OCI-LY7 (cell line): ENCODE data around the gene RRAD. TPM values are rescaled to one million over a fixed set of nuclear protein-coding genes. Genes with fewer than 3 reads are reported as not detected.

Experiments
- BruUV-seq: library from RNA; stranded (reverse); fragments of 400-500 nt; replicated peaks from 2 replicates; lab custom pipeline; 2021; lab: Mats Ljungman, UMichigan
- CTCF ChIA-PET: fragments of 300-600 bp; sonication (Branson Sonifier 250); formaldehyde crosslinking; loops from one replicate; lab custom pipeline; 2022; ENCODE audit warnings: antibody characterized with exemption; ENCODE audit not compliant: unreplicated experiment; lab: Charles Lee
- POLR2A ChIA-PET: fragments of 300-600 bp; sonication (Branson Sonifier 250); formaldehyde crosslinking; loops from one replicate; lab custom pipeline; 2022; ENCODE audit warnings: antibody characterized with exemption; lab: Charles Lee
- DNase-seq: peaks from one replicate; pipeline ENCODE4 v3.0.0-alpha.2; 2015; ENCODE audit warnings: low spot score
- H2AFZ ChIP-seq: fragments of 200-600 bp; sonication (generic), shearing (Covaris generic); 2 replicates; pipeline ENCODE4 v1.6.1; 2014; ENCODE audit warnings: mild to moderate bottlenecking, antibody characterized with exemption, low read length, moderate library complexity
- H3K27ac ChIP-seq: fragments of 200-600 bp; sonication (generic); 2 replicates; pipeline ENCODE4 v1.5.1; 2014; ENCODE audit warnings: mixed run types, low read depth, mild to moderate bottlenecking, moderate library complexity, low read length, inconsistent platforms; ENCODE audit not compliant: poor library complexity, severe bottlenecking
- H3K36me3 ChIP-seq: fragments of 200-600 bp; sonication (generic); 2 replicates; pipeline ENCODE4 v1.6.1; 2014; ENCODE audit warnings: mild to moderate bottlenecking, antibody characterized with exemption, low read length, moderate library complexity, mixed read lengths; ENCODE audit not compliant: insufficient read depth
- H3K4me1 ChIP-seq: fragments of 200-600 bp; sonication (generic); 2 replicates; pipeline ENCODE4 v1.5.1; 2014; ENCODE audit warnings: mild to moderate bottlenecking, low read length; ENCODE audit not compliant: insufficient read depth, poor library complexity, severe bottlenecking
- H3K4me2 ChIP-seq: fragments of 200-600 bp; sonication (generic); 2 replicates; pipeline ENCODE4 v1.6.1; 2014; ENCODE audit warnings: mild to moderate bottlenecking, low read length
- H3K4me3 ChIP-seq: fragments of 200-600 bp; sonication (generic); 2 replicates; pipeline ENCODE4 v1.5.1; 2014; ENCODE audit warnings: mild to moderate bottlenecking, low read depth, low read length; ENCODE audit not compliant: poor library complexity, severe bottlenecking
- H3K79me2 ChIP-seq: fragments of 200-600 bp; sonication (generic); 2 replicates; pipeline ENCODE4 v1.6.1; 2016; ENCODE audit warnings: low read depth, mild to moderate bottlenecking, low read length, moderate library complexity, mixed read lengths; ENCODE audit not compliant: insufficient read depth
- H3K9me2 ChIP-seq: fragments of 200-600 bp; sonication (generic); 2 replicates; pipeline ENCODE4 v1.6.1; 2016; ENCODE audit warnings: mild to moderate bottlenecking, low read length, mixed read lengths; ENCODE audit not compliant: insufficient read depth
- H3K9me3 ChIP-seq: fragments of 200-600 bp; sonication (generic); 2 replicates; pipeline ENCODE4 v1.6.1; 2014; ENCODE audit warnings: mild to moderate bottlenecking, mixed run types, low read length, mixed read lengths
- H4K20me1 ChIP-seq: fragments of 200-600 bp; sonication (generic); 2 replicates; pipeline ENCODE4 v1.6.1; 2014; ENCODE audit warnings: mild to moderate bottlenecking, antibody characterized with exemption, low read length, moderate library complexity, mixed read lengths; ENCODE audit not compliant: insufficient read depth
- EZH2phosphoT487 ChIP-seq: fragments of 200-600 bp; sonication (generic); IDR thresholded peaks from 2 replicates; pipeline ENCODE4 v1.6.1; 2018; ENCODE audit warnings: low read depth, borderline replicate concordance, mild to moderate bottlenecking, mixed run types, antibody characterized with exemption, low read length, moderate library complexity, mixed read lengths
- intact Hi-C: fragments of 100-400 bp; cut with micrococcal nuclease; formaldehyde crosslinking; loops from one replicate; pipeline ENCODE4 v1.10.0; 2022; ENCODE audit not compliant: unreplicated experiment
- total RNA-seq, 2 experiments: library from RNA; depleted of rRNA in 1 of 2; stranded (reverse); fragments of >200 nt in 1 of 2; shearing (Covaris generic) in 1 of 2; gene quantifications; 2 replicates each; pipeline ENCODE4 v1.2.3, GENCODE V29; 2014 to 2022
- TF ChIP-seq, protein P1 (sequence below): fragments of 200-600 bp; sonication (generic); conservative IDR thresholded peaks from 2 replicates; pipeline ENCODE4 v1.5.1; 2014; ENCODE audit warnings: mild to moderate bottlenecking, antibody characterized with exemption, low read length, moderate library complexity, mixed read lengths

The RRAD gene
- total RNA-seq, 2 experiments from 2014 or later = 0.09 TPM; not detected in 1

DNA sequence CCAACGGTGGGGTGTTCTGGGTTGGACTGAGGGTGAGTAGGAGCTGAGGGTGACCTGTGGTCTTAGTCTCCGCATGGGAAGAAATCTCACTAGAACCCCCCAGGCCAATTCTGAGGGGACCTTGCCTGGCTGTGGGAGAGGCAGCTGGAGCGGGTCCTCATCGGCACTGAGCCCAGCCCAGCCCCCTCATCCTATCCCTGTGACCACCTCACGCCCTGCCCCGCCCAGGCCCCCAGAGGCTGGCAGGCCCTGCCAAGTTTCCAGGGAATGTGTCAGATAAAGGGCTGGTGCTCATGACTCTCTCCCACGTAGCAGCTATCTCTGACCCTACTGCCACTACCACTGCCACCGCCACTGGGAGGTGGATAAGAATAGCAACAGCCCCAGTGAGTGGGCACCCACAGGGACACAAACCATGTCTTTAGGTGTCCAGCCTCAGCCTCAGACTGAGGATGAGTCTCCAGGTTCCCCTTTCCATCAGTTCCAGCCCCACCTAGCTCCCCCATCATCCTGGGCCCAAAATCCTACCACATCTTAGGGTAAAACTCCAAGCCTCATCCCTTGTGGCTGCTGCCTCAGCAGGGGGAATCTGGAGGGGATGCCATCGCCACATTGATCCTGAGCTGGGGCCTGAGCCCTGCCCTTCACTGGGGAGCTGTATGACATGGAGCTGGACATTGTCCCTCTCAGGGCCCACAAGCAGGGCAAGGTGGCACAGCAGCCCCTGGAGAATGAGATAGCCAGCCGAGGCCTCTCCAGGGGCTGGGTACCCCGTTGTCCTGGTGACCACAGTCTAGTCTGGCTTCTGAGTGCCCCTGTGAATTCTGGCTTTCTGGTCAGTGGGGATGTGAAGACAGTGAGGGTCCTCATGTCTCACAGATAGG, 21.5 kb downstream of the RRAD start:
- Histone ChIP-seq H3K27ac (no peak overlapping the region), H3K4me1 (no peaks in the 10 kb centered on the region), H3K4me2 (no peak overlapping the region), H3K9me2 (no peaks in the 10 kb centered on the region), H3K9me3 (no peaks in the 10 kb centered on the region), H3K36me3 (no peaks in the 10 kb centered on the region), H3K79me2 (no peaks in the 10 kb centered on the region), H2AFZ (no peak overlapping the region), H3K4me3 (no peak overlapping the region), H4K20me1 (no peaks in the 10 kb centered on the region)
- intact Hi-C loops = no loop called here
- no TSS peak for BruUV-seq
- TF ChIP-seq EZH2phosphoT487 = no peak
- TF ChIP-seq, protein P1, sequence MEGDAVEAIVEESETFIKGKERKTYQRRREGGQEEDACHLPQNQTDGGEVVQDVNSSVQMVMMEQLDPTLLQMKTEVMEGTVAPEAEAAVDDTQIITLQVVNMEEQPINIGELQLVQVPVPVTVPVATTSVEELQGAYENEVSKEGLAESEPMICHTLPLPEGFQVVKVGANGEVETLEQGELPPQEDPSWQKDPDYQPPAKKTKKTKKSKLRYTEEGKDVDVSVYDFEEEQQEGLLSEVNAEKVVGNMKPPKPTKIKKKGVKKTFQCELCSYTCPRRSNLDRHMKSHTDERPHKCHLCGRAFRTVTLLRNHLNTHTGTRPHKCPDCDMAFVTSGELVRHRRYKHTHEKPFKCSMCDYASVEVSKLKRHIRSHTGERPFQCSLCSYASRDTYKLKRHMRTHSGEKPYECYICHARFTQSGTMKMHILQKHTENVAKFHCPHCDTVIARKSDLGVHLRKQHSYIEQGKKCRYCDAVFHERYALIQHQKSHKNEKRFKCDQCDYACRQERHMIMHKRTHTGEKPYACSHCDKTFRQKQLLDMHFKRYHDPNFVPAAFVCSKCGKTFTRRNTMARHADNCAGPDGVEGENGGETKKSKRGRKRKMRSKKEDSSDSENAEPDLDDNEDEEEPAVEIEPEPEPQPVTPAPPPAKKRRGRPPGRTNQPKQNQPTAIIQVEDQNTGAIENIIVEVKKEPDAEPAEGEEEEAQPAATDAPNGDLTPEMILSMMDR = no peak
- CTCF ChIA-PET = no interaction called here
- POLR2A ChIA-PET = no interaction called here
- no peak for DNase-seq

DNA sequence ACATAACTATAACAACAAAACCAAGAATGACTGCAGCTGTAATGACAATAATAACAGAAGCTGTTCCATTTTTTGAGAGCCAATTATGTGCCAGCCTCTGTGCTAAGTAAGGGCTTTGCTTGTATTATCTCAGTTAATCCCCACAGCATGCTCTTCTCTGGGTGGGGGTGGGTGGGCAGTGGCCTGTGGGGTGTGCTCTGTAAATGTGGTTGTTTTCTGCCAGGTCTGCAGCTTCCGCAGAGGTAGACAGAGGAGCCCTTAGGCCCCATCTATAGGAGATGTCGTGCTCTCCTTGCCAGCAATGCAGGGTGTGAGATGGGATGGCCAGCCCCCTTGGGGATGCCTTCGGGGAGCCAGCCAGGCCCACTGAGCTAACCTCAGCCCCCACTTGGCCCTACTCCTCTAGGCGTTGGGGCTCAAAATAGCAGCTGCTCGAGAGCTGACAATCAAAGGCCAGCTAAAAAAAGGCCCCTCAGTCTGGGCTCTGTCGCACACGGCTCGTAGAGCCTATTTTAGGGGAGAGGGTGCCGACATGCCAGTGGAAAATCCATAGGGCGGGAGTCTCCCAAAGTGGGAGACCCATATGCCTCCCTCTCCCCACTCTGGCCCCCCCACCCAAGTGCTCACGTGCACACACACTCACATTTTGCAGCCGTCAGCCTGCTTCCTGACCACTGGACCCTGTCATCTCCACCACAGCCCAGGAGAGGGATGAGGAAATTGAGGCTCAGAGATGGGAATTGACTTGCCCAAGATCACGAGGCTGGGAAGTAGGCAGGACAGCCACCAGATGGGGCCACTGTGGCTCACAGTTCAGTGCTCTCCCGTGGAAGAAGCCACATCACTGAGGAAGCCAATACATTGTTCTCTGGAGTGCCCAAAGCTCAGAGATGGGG, 22.4 kb downstream of the RRAD start:
- DNase-seq = no peak
- CTCF ChIA-PET = interaction anchor here (0.6 kb wide), 1 partner anchor 9 kb away, joined by 5 read pairs; no protein-coding TSS in a partner anchor
- POLR2A ChIA-PET = no interaction called here
- no peak overlapping the region for H3K27ac ChIP-seq
- H3K9me2 ChIP-seq = no peaks in the 10 kb centered on the region
- H4K20me1 ChIP-seq = no peaks in the 10 kb centered on the region
- H3K4me2 ChIP-seq = no peak overlapping the region
- no peaks in the 10 kb centered on the region for H3K4me1 ChIP-seq
- H3K4me3 ChIP-seq = no peak overlapping the region
- intact Hi-C loops = no loop called here
- H3K36me3 ChIP-seq = no peaks in the 10 kb centered on the region
- no peak overlapping the region for H2AFZ ChIP-seq
- no peaks in the 10 kb centered on the region for H3K79me2 ChIP-seq
- BruUV-seq = no TSS peak
- H3K9me3 ChIP-seq = no peaks in the 10 kb centered on the region
- TF ChIP-seq, protein P1 = no peak
- no peak for TF ChIP-seq EZH2phosphoT487
